Ovary (tissue), 3 donors: ENCODE measurements around the gene GABRR2.

Experiments used
- EP300 ChIP-seq: sonication (generic); formaldehyde crosslinking; IDR thresholded peaks from one replicate; pipeline ENCODE4 v1.6.1; 2017; ENCODE audit warnings: antibody characterized with exemption
- POLR2A ChIP-seq: fragments of 450-650 bp; IDR thresholded peaks from one replicate; pipeline ENCODE4 v1.6.1; 2017; ENCODE audit warnings: antibody characterized with exemption, mild to moderate bottlenecking, moderate library complexity
- TF ChIP-seq, protein P1 (sequence below), 3 donors: fragments of 450-650 bp in 2 of 3; fragments of 200-600 bp in 1 of 3; IDR thresholded peaks; one replicate each; pipeline versions ENCODE4 v1.5.1 to v1.8.0; 2016 to 2022; ENCODE audit warnings: antibody characterized with exemption in 3 of 3, mild to moderate bottlenecking in 1 of 3
- donor health status: DM: no; HTN: no; CAD: no.

DNA sequence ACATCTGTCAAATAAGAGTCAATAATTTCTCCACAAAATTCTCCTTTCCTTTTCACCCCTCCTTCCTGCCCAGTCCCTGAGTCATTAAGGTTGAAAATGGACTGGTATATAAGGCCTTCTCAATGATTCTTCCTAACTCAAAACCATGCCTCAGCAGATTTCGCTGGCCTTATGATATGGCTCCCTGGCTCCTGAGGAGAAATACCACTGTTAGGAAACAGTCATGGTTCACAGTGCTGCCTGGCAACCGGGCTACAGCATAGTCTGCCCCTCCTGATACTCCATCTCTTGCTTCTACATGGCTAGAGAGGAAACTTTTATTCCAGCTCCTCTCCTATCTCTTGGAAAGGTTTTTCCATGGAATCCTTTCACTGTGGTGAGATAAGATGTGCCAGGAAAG, 32.7 kb upstream of the GABRR2 start:
- TF ChIP-seq, protein P1, sequence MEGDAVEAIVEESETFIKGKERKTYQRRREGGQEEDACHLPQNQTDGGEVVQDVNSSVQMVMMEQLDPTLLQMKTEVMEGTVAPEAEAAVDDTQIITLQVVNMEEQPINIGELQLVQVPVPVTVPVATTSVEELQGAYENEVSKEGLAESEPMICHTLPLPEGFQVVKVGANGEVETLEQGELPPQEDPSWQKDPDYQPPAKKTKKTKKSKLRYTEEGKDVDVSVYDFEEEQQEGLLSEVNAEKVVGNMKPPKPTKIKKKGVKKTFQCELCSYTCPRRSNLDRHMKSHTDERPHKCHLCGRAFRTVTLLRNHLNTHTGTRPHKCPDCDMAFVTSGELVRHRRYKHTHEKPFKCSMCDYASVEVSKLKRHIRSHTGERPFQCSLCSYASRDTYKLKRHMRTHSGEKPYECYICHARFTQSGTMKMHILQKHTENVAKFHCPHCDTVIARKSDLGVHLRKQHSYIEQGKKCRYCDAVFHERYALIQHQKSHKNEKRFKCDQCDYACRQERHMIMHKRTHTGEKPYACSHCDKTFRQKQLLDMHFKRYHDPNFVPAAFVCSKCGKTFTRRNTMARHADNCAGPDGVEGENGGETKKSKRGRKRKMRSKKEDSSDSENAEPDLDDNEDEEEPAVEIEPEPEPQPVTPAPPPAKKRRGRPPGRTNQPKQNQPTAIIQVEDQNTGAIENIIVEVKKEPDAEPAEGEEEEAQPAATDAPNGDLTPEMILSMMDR (IDR thresholded peaks at IDR 0.05), result no peak
- TF ChIP-seq POLR2A (no peak), EP300 (no peak)
